Stomach (tissue), 9 donors: ENCODE data around the gene CADM2. TPM values are rescaled to one million over a fixed set of nuclear protein-coding genes. Genes with fewer than 3 reads are reported as not detected.
A peak's percentile ranks its signal among the peaks of the same experiment; 100 is the strongest.

Source experiments
- DNase-seq, 2 donors: peaks; one replicate each; pipeline versions ENCODE4 v3.0.0 to v3.0.0-alpha.2; 2013 to 2019
- H3K27ac ChIP-seq, 5 donors: fragments of 200-600 bp in 4 of 5; sonication (generic) in 4 of 5; one replicate each; pipeline ENCODE4 v1.5.1; 2013 to 2019; ENCODE audit warnings: mild to moderate bottlenecking in 1 of 5, moderate library complexity in 1 of 5
- H3K27me3 ChIP-seq, 3 donors: fragments of 200-600 bp; sonication (generic); one replicate each; pipeline ENCODE4 v1.5.1; 2017 to 2019; ENCODE audit warnings: mixed run types in 1 of 3
- H3K36me3 ChIP-seq, 4 donors: fragments of 200-600 bp; sonication (generic); 1 replicate in 3 of 4; 2 replicates in 1 of 4; pipeline ENCODE4 v1.5.1; 2016 to 2019
- H3K4me1 ChIP-seq, 4 donors: fragments of 200-600 bp; sonication (generic); one replicate each; pipeline ENCODE4 v1.5.1; 2016 to 2019
- H3K4me3 ChIP-seq, 4 donors: fragments of 200-600 bp; sonication (generic) in 3 of 4; one replicate each; pipeline ENCODE4 v1.5.1; 2016 to 2019; ENCODE audit warnings: mild to moderate bottlenecking in 1 of 4
- H3K9me3 ChIP-seq, 4 donors: fragments of 200-600 bp; sonication (generic); one replicate each; pipeline ENCODE4 v1.5.1; 2016 to 2019
- CTCF ChIP-seq, 7 experiments: fragments of 450-650 bp in 4 of 7; fragments of 200-600 bp in 3 of 7; sonication (generic) in 3 of 7; IDR thresholded peaks; one replicate each; pipeline ENCODE4 v1.5.1; 2016 to 2019; ENCODE audit warnings: antibody characterized with exemption in 7 of 7, control low read depth in 2 of 7, mild to moderate bottlenecking in 1 of 7
- EP300 ChIP-seq: sonication (generic); formaldehyde crosslinking; IDR thresholded peaks from one replicate; pipeline ENCODE4 v1.6.1; 2017; ENCODE audit warnings: antibody characterized with exemption
- POLR2A ChIP-seq, 4 donors: fragments of 450-650 bp; IDR thresholded peaks; one replicate each; pipeline ENCODE4 v1.6.1; 2016; ENCODE audit warnings: antibody characterized with exemption in 4 of 4, control low read depth in 2 of 4, mild to moderate bottlenecking in 1 of 4, moderate library complexity in 1 of 4
- POLR2AphosphoS5 ChIP-seq, 3 donors: sonication (generic); formaldehyde crosslinking; IDR thresholded peaks; one replicate each; pipeline ENCODE4 v1.6.1; 2016; ENCODE audit warnings: antibody characterized with exemption in 3 of 3
- WGBS, 5 donors: extraction: QIAGEN DNeasy Blood & Tissue Kit in 3 of 5; methylation state at CpG; one replicate each; pipeline versions ENCODE4 v1.1.5 to v1.1.7; 2013 to 2018; 5-methylcytosine and 5-hydroxymethylcytosine counted together
- intact Hi-C: fragments of 100-400 bp; cut with DNase I; formaldehyde crosslinking; loops from one replicate; pipeline ENCODE4 v1.15.1; 2023; ENCODE audit warnings: low total_unique reads
- polyA plus RNA-seq, 3 donors: library from polyadenylated mRNA; stranded (reverse); fragments of 200-250 nt; gene quantifications; one replicate each; pipeline ENCODE4 v1.2.3, GENCODE V29; 2013
- total RNA-seq, 5 donors: library from RNA; depleted of rRNA; stranded (reverse); fragments of >200 nt; gene quantifications; one replicate each; pipeline versions ENCODE4 v1.1.0 to v1.2.3, GENCODE V29; 2014 to 2016
- donor health status: healthy with polysubstance abuse.
- donor health status: Bipolar disorder and iron deficiency.
- donor health status: healthy.

Gene CADM2
- total and polyA plus RNA-seq, 8 donors, result 0.29 to 8.1 (median 2.0) TPM; not detected in 1

DNA sequence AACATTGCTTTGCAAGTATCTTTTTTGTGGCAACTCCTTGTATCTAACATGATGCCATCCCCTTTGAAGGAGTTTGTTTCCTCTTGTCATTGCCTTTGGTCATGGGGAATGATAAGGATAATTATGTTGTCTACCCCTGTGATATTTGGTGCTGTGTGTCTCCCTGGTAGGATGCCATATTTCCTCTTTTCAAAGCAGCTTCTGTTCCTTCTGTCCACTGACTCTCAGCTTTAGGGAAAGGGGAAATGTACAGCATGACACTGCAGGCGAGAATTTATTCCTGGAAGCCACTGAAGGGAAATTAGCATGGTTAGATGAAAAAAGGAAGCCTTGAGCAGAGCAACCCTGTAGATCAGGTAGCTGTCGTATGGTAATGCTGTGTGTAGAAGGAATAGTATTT lies 576.7 kb downstream of the CADM2 start:
- H3K27ac ChIP-seq, result no peak overlapping the region
- TF ChIP-seq EP300 (no peak), POLR2AphosphoS5 (IDR thresholded peaks at IDR 0.05) (no peak), CTCF (IDR thresholded peaks at IDR 0.05) (no peak), POLR2A (IDR thresholded peaks at IDR 0.05) (no peak)
- H3K9me3 ChIP-seq, result peaks cover 0 to under 1% (median 0%) of the 10 kb centered on the region in 4 donors
- no peaks in the 10 kb centered on the region for H3K36me3 ChIP-seq
- 51 to 79% (median 65%) methylated on average over 2 of the region's 2 CpGs for WGBS, 5 donors
- H3K4me1 ChIP-seq, result no peaks in the 10 kb centered on the region
- H3K4me3 ChIP-seq, result no peak overlapping the region
- DNase-seq, result peak in 1 of 2 donors; percentile 1
- intact Hi-C loops, result no loop called here
- no peaks in the 10 kb centered on the region for H3K27me3 ChIP-seq

- Histone ChIP-seq H3K4me1 (no peaks in the 10 kb centered on the region), H3K4me3 (no peak overlapping the region), H3K27ac (no peak overlapping the region), H3K36me3 (no peaks in the 10 kb centered on the region), H3K27me3 (no peaks in the 10 kb centered on the region), H3K9me3 (peaks cover 0 to 4% (median 0%) of the 10 kb centered on the region in 4 donors)
- 61 to 86% (median 78%) methylated on average over 1 of the region's 1 CpG for WGBS, 5 donors
- TF ChIP-seq CTCF (IDR thresholded peaks at IDR 0.05) (no peak), EP300 (no peak), POLR2AphosphoS5 (IDR thresholded peaks at IDR 0.05) (no peak), POLR2A (IDR thresholded peaks at IDR 0.05) (no peak)
- intact Hi-C loops, result no loop called here
- DNase-seq, result no peak
These were observed 580.4 kb downstream of the CADM2 start for GRCh38 chr3:85539232-85539631.

- Histone ChIP-seq H3K4me1 (no peaks in the 10 kb centered on the region), H3K27ac (no peak overlapping the region), H3K27me3 (no peaks in the 10 kb centered on the region), H3K9me3 (no peaks in the 10 kb centered on the region), H3K36me3 (no peaks in the 10 kb centered on the region), H3K4me3 (no peak overlapping the region)
- intact Hi-C loops, result no loop called here
- WGBS, 5 donors, result 71 to 81% (median 73%) methylated on average over 10 of the region's 10 CpGs
- TF ChIP-seq POLR2AphosphoS5 (IDR thresholded peaks at IDR 0.05) (no peak), EP300 (no peak), POLR2A (IDR thresholded peaks at IDR 0.05) (no peak), CTCF (IDR thresholded peaks at IDR 0.05) (no peak)
- no peak for DNase-seq
These were observed 595.4 kb downstream of the CADM2 start for GRCh38 chr3:85554153-85554552.

DNA sequence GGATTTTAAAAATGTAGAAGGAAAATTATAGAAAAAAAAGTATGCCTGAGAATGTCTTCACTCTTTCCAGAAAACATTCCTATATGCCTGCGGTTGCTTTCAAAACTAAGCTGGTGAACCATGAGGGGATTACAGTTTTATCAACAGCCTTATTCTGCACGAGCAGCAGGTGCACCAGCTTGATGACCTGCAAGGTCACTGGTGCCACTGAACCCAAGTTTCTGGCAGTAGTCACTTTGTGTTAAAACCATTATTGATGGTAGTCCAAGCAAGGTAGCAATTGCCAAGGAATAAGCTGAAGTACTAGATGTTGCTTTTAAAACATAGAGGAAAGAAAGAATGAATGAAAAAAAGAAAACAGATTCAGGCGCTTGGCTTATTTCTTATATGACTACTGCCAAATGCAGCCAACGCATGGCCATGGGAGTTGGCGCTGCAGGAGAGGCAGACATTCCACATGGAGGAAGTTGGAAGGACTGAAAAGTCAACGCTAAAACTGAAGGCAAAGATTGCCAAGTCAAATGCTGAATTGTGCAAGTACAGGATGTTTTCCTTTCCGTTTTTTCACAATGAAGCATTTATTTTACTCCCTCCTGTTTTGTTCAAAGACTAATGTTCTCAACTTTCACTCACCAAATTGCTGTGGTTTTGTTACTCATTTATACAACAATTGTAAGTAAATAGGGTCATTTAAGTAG lies 601.4 kb downstream of the CADM2 start:
- H3K4me1 ChIP-seq, result no peaks in the 10 kb centered on the region
- peak overlapping the region in 1 of 5 donors; percentile 36 for H3K27ac ChIP-seq
- no peaks in the 10 kb centered on the region for H3K36me3 ChIP-seq
- TF ChIP-seq POLR2A (IDR thresholded peaks at IDR 0.05) (no peak), EP300 (no peak), POLR2AphosphoS5 (IDR thresholded peaks at IDR 0.05) (no peak), CTCF (IDR thresholded peaks at IDR 0.05) (no peak)
- H3K27me3 ChIP-seq, result no peaks in the 10 kb centered on the region
- intact Hi-C loops, result no loop called here
- 23 to 47% (median 29%) methylated on average over 7 of the region's 7 CpGs for WGBS, 5 donors
- peak; percentile 7 to 53 for DNase-seq
- H3K9me3 ChIP-seq, result no peaks in the 10 kb centered on the region
- no peak overlapping the region for H3K4me3 ChIP-seq
